HG02798 (cell line): ENCODE data around the gene DDIAS.
"Not testable (repeated sequence)": the region's sequence is repeated elsewhere in the genome, so short reads cannot be mapped to it uniquely, and the experiment has no call there.

Source experiments
- ATAC-seq: cut with Tn5 transposase; IDR thresholded peaks from one replicate; pipeline ENCODE4 v1.9.1; 2021; ENCODE audit warnings: mild to moderate bottlenecking; ENCODE audit not compliant: unreplicated experiment, poor library complexity

DDIAS gene

GRCh38 chr11:82920227-82920626 is 18.7 kb downstream of the DDIAS start:
- ATAC-seq, result not testable (repeated sequence)

GRCh38 chr11:82922396-82923173 is 21.0 kb downstream of the DDIAS start:
- ATAC-seq, result not testable (repeated sequence)

- no peak for ATAC-seq
Measured at GRCh38 chr11:82924522-82925224, 23.1 kb downstream of the DDIAS start.

- peak; percentile 81 for ATAC-seq
Measured at GRCh38 chr11:82927264-82927880, 25.8 kb downstream of the DDIAS start.

GRCh38 chr11:82929121-82929520 is 27.6 kb downstream of the DDIAS start:
- ATAC-seq, result no peak

- ATAC-seq, result peak; percentile 56
Measured at GRCh38 chr11:82930229-82930628, 28.7 kb downstream of the DDIAS start.

GRCh38 chr11:82930734-82931133 is 29.2 kb downstream of the DDIAS start:
- ATAC-seq, result no peak

GRCh38 chr11:82932564-82932963 is 31.0 kb downstream of the DDIAS start:
- ATAC-seq, result no peak

- no peak for ATAC-seq
Measured at GRCh38 chr11:82936261-82936660, 34.7 kb downstream of the DDIAS start.

GRCh38 chr11:82937554-82937953 is 36.0 kb downstream of the DDIAS start:
- no peak for ATAC-seq

- no peak for ATAC-seq
Measured at GRCh38 chr11:82939456-82939855, 37.9 kb downstream of the DDIAS start.

- ATAC-seq, result no peak
Measured at GRCh38 chr11:82942376-82942775, 40.8 kb downstream of the DDIAS start.

GRCh38 chr11:82943430-82943829 is 41.9 kb downstream of the DDIAS start:
- not testable (repeated sequence) for ATAC-seq

- ATAC-seq, result no peak
Measured at GRCh38 chr11:82944198-82944597, 42.7 kb downstream of the DDIAS start.

GRCh38 chr11:82945041-82945440 is 43.5 kb downstream of the DDIAS start:
- not testable (repeated sequence) for ATAC-seq

GRCh38 chr11:82945682-82946081 is 44.1 kb downstream of the DDIAS start:
- ATAC-seq, result no peak

GRCh38 chr11:82949352-82949751 is 47.8 kb downstream of the DDIAS start:
- ATAC-seq, result no peak

GRCh38 chr11:82950502-82950901 is 49.0 kb downstream of the DDIAS start:
- ATAC-seq, result not testable (repeated sequence)

GRCh38 chr11:82955736-82956453 is 54.4 kb downstream of the DDIAS start:
- ATAC-seq, result not testable (repeated sequence)

GRCh38 chr11:82959987-82960778 is 58.6 kb downstream of the DDIAS start:
- peak; percentile 94 for ATAC-seq
